GM21526 (cell line): ENCODE data around the gene SSPN.
"Not testable (repeated sequence)": the region's sequence is repeated elsewhere in the genome, so short reads cannot be mapped to it uniquely, and the experiment has no call there.

Experiments
- ATAC-seq: cut with Tn5 transposase; IDR thresholded peaks from one replicate; pipeline ENCODE4 v1.9.1; 2021; ENCODE audit warnings: moderate library complexity; ENCODE audit not compliant: unreplicated experiment, low FRiP score

Gene SSPN

GRCh38 chr12:26226122-26226521 lies 30.7 kb downstream of the SSPN start:
- ATAC-seq, result no peak

GRCh38 chr12:26226629-26227360 lies 31.4 kb downstream of the SSPN start:
- ATAC-seq, result no peak

- ATAC-seq, result no peak
Observed at GRCh38 chr12:26227361-26227745, 32.0 kb downstream of the SSPN start.

- no peak for ATAC-seq
Observed at GRCh38 chr12:26229910-26230309, 34.5 kb downstream of the SSPN start.

- ATAC-seq, result no peak
Observed at GRCh38 chr12:26231470-26231869, 36.1 kb downstream of the SSPN start.

GRCh38 chr12:26231921-26232320 lies 36.5 kb downstream of the SSPN start:
- ATAC-seq, result no peak

GRCh38 chr12:26233631-26234030 lies 38.3 kb downstream of the SSPN start:
- ATAC-seq, result no peak

GRCh38 chr12:26235465-26235864 lies 40.1 kb downstream of the SSPN start:
- ATAC-seq, result not testable (repeated sequence)

GRCh38 chr12:26238341-26239121 lies 43.2 kb downstream of the SSPN start:
- no peak for ATAC-seq

- no peak for ATAC-seq
Observed at GRCh38 chr12:26239122-26239851, 43.9 kb downstream of the SSPN start.

- no peak for ATAC-seq
Observed at GRCh38 chr12:26239852-26240815, 44.8 kb downstream of the SSPN start.

GRCh38 chr12:26241080-26241479 lies 45.7 kb downstream of the SSPN start:
- ATAC-seq, result no peak

- ATAC-seq, result no peak
Observed at GRCh38 chr12:26242683-26243082, 47.3 kb downstream of the SSPN start.

- no peak for ATAC-seq
Observed at GRCh38 chr12:26244503-26244902, 49.1 kb downstream of the SSPN start.

GRCh38 chr12:26245175-26245942 lies 50.0 kb downstream of the SSPN start:
- ATAC-seq, result no peak

GRCh38 chr12:26246483-26247164 lies 51.3 kb downstream of the SSPN start:
- ATAC-seq, result no peak

- no peak for ATAC-seq
Observed at GRCh38 chr12:26247873-26248272, 52.5 kb downstream of the SSPN start.

- no peak for ATAC-seq
Observed at GRCh38 chr12:26250801-26251200, 55.4 kb downstream of the SSPN start.

- no peak for ATAC-seq
Observed at GRCh38 chr12:26251600-26251999, 56.2 kb downstream of the SSPN start.
